ENCODE results near the gene DIPK2A. TPM values are rescaled to one million over a fixed set of nuclear protein-coding genes. Genes with fewer than 3 reads are reported as not detected.
A peak's percentile ranks its signal among the peaks of the same experiment; 100 is the strongest.

The DIPK2A gene
- total and polyA plus RNA-seq, 2 of the 13 experiments (the other 11 are each of a cell fraction or from before 2014, with no cell fraction given) = 5.8 to 8.0 TPM

- TF ChIP-seq HMGXB4 (CRISPR knock-in tag; IDR thresholded peaks at IDR 0.05; ENCODE audit: borderline replicate concordance in 1 of 2, low read depth in 1 of 2) (no peak; a peak in 1 of 4 replicates), HNRNPUL1 (IDR thresholded peaks at IDR 0.05; ENCODE audit: low read depth, low read length) (no peak), ZNF484 (CRISPR knock-in tag; IDR thresholded peaks at IDR 0.05; ENCODE audit: borderline replicate concordance, low read depth) (no peak), MAZ (IDR thresholded peaks at IDR 0.05; ENCODE audit: borderline replicate concordance, low read depth, low read length) (no peak; the same call in none of the 2 replicates), MAZ (CRISPR knock-in tag; IDR thresholded peaks at IDR 0.05; ENCODE audit: low read depth) (no peak), CEBPZ (IDR thresholded peaks at IDR 0.05; ENCODE audit: low read length) (no peak), MAFF (IDR thresholded peaks at IDR 0.05; ENCODE audit: low read depth, low read length) (no peak), KDM4B (CRISPR knock-in tag; IDR thresholded peaks at IDR 0.05) (no peak), ZNF564 (CRISPR knock-in tag; IDR thresholded peaks at IDR 0.05) (no peak), ZNF431 (CRISPR knock-in tag; IDR thresholded peaks at IDR 0.05; ENCODE audit: borderline replicate concordance, low read depth) (no peak; the same call in 1 of the 2 replicates), ZHX1 (CRISPR knock-in tag; IDR thresholded peaks at IDR 0.05; ENCODE audit: low read depth) (no peak), FOXK2 (IDR thresholded peaks at IDR 0.05) (no peak), PHF8 (CRISPR knock-in tag; IDR thresholded peaks at IDR 0.05) (0 out of 2 replicates have a peak, but pooled peaks have one; percentile 14), ZNF737 (CRISPR knock-in tag; IDR thresholded peaks at IDR 0.05; ENCODE audit: borderline replicate concordance) (no peak), LCORL (IDR thresholded peaks at IDR 0.05) (no peak), LCORL (CRISPR knock-in tag; IDR thresholded peaks at IDR 0.05) (peak; percentile 49), DDIT3 (CRISPR knock-in tag; IDR thresholded peaks at IDR 0.05) (no peak), KAT2B (IDR thresholded peaks at IDR 0.05; ENCODE audit: borderline replicate concordance, low read depth, low read length) (no peak), HOMEZ (CRISPR knock-in tag; IDR thresholded peaks at IDR 0.05; ENCODE audit: low read depth) (no peak), ZKSCAN1 (IDR thresholded peaks at IDR 0.05; ENCODE audit: low read length) (no peak)
Measured at GRCh38 chr3:143971359-143972154, at the start of gene DIPK2A (continued).

Data from HepG2 (cell line).